PC-3 (cell line): Measurements from ENCODE around the gene ZMIZ1. TPM values are rescaled to one million over a fixed set of nuclear protein-coding genes. Genes with fewer than 3 reads are reported as not detected.

Experiments used
- ATAC-seq: fragments of 200-7000 bp; cut with Tn5 transposase; 2 replicates; pipeline ENCODE4 v1.9.1; 2020; ENCODE audit warnings: mild to moderate bottlenecking, moderate library complexity
- BruUV-seq: library from RNA; stranded (reverse); fragments of 400-500 nt; replicated peaks from 2 replicates; lab custom pipeline; 2021; lab: Mats Ljungman, UMichigan
- CTCF ChIA-PET: fragments of 300-600 bp; sonication (Branson Sonifier 250); formaldehyde crosslinking; loops from one replicate; lab custom pipeline; 2022; ENCODE audit warnings: antibody characterized with exemption; lab: Charles Lee
- POLR2A ChIA-PET: fragments of 300-600 bp; sonication (Branson Sonifier 250); formaldehyde crosslinking; loops from one replicate; lab custom pipeline; 2022; ENCODE audit warnings: antibody characterized with exemption; ENCODE audit not compliant: unreplicated experiment; lab: Charles Lee
- DNase-seq: peaks from one replicate; pipeline ENCODE4 v3.0.0-alpha.2; 2015
- H2AFZ ChIP-seq: fragments of 300-600 bp; sonication (generic); 2 replicates; pipeline ENCODE4 v1.6.0; 2016; ENCODE audit warnings: antibody characterized with exemption, low read length
- H3F3A ChIP-seq: fragments of 300-600 bp; sonication (generic); one replicate; pipeline ENCODE4 v1.6.0; 2017; ENCODE audit warnings: antibody characterized with exemption, low read length, control low read depth, mild to moderate bottlenecking; ENCODE audit not compliant: unreplicated experiment
- H3K27ac ChIP-seq: fragments of 300-600 bp; sonication (generic); 2 replicates; pipeline ENCODE4 v1.5.1; 2016; ENCODE audit warnings: mild to moderate bottlenecking, low read length
- H3K27me3 ChIP-seq: fragments of 300-600 bp; sonication (generic); 2 replicates; pipeline ENCODE4 v1.6.1; 2016; ENCODE audit warnings: low read length, mixed read lengths
- H3K36me3 ChIP-seq: fragments of 300-600 bp; sonication (generic); 2 replicates; pipeline ENCODE4 v1.6.1; 2016; ENCODE audit warnings: low read depth, mixed run types, low read length, mixed read lengths
- H3K4me1 ChIP-seq: fragments of 300-600 bp; sonication (generic); 2 replicates; pipeline ENCODE4 v1.5.1; 2016; ENCODE audit warnings: low read length; ENCODE audit not compliant: insufficient read depth
- H3K4me2 ChIP-seq: fragments of 300-600 bp; sonication (generic); 2 replicates; pipeline ENCODE4 v1.6.0; 2016; ENCODE audit warnings: low read length
- H3K4me3 ChIP-seq: fragments of 300-600 bp; sonication (generic); 2 replicates; pipeline ENCODE4 v1.5.1; 2016; ENCODE audit warnings: mild to moderate bottlenecking, low read length, mixed read lengths
- H3K79me2 ChIP-seq: fragments of 300-600 bp; sonication (generic); 2 replicates; pipeline ENCODE4 v1.6.1; 2017; ENCODE audit warnings: low read length, mixed read lengths
- H3K9ac ChIP-seq: fragments of 300-600 bp; sonication (generic); 2 replicates; pipeline ENCODE4 v1.6.0; 2016; ENCODE audit warnings: mild to moderate bottlenecking, low read length
- H3K9me2 ChIP-seq: fragments of 300-600 bp; sonication (generic); replicated peaks from 2 replicates; pipeline ENCODE4 v1.6.1; 2016; ENCODE audit warnings: mixed run types, low read length, mixed read lengths
- H3K9me3 ChIP-seq: fragments of 300-600 bp; sonication (generic); 2 replicates; pipeline ENCODE4 v1.6.1; 2016; ENCODE audit warnings: low read length, mixed read lengths
- H4K20me1 ChIP-seq: fragments of 300-600 bp; sonication (generic); 2 replicates; pipeline ENCODE4 v1.6.1; 2016; ENCODE audit warnings: low read length, mixed read lengths
- CTCF ChIP-seq: fragments of 300-600 bp; sonication (generic); conservative IDR thresholded peaks from 2 replicates; pipeline ENCODE4 v1.5.1; 2017; ENCODE audit warnings: antibody characterized with exemption, low read depth, mild to moderate bottlenecking, low read length
- EZH2 ChIP-seq: fragments of 300-600 bp; sonication (generic); IDR thresholded peaks from one replicate; pipeline ENCODE4 v1.6.1; 2017; ENCODE audit warnings: antibody characterized with exemption, mild to moderate bottlenecking, low read length; ENCODE audit not compliant: unreplicated experiment
- EZH2phosphoT487 ChIP-seq: fragments of 300-600 bp; sonication (generic); IDR thresholded peaks from 2 replicates; pipeline ENCODE4 v1.6.1; 2018; ENCODE audit warnings: mild to moderate bottlenecking, antibody characterized with exemption, low read length, borderline replicate concordance
- intact Hi-C: fragments of 100-400 bp; cut with micrococcal nuclease; formaldehyde crosslinking; loops from 2 replicates; pipeline ENCODE4 v1.9.0; 2023
- total RNA-seq: library from RNA; depleted of rRNA; stranded (reverse); fragments of >200 nt; gene quantifications from 2 replicates; pipeline ENCODE4 v1.2.3, GENCODE V29; 2014

ZMIZ1 gene
- total RNA-seq, 1 experiment from 2014 or later = 55.4 TPM

GRCh38 chr10:79179957-79180309 is 111.2 kb downstream of the ZMIZ1 start:
- POLR2A ChIA-PET = no interaction called here
- H3F3A ChIP-seq = no peaks in the 10 kb centered on the region
- H4K20me1 ChIP-seq = no peaks in the 10 kb centered on the region; the same call in 1 of the 2 replicates
- CTCF ChIA-PET = no interaction called here
- DNase-seq (no peak), ATAC-seq (no peak)
- intact Hi-C loops = no loop called here
- H3K4me3 ChIP-seq = no peak overlapping the region
- H3K9me3 ChIP-seq = no peaks in the 10 kb centered on the region
- H3K9ac ChIP-seq = no peak overlapping the region
- H2AFZ ChIP-seq = no peak overlapping the region
- no peak overlapping the region for H3K27ac ChIP-seq
- H3K9me2 ChIP-seq = no peaks in the 10 kb centered on the region
- no peaks in the 10 kb centered on the region for H3K27me3 ChIP-seq
- no TSS peak for BruUV-seq
- H3K79me2 ChIP-seq = peaks cover 6% of the 10 kb centered on the region
- no peaks in the 10 kb centered on the region; the same call in 1 of the 2 replicates for H3K36me3 ChIP-seq
- H3K4me2 ChIP-seq = no peak overlapping the region
- peaks cover 26% of the 10 kb centered on the region for H3K4me1 ChIP-seq
- TF ChIP-seq EZH2phosphoT487 (no peak), EZH2 (no peak), CTCF (no peak)

DNA sequence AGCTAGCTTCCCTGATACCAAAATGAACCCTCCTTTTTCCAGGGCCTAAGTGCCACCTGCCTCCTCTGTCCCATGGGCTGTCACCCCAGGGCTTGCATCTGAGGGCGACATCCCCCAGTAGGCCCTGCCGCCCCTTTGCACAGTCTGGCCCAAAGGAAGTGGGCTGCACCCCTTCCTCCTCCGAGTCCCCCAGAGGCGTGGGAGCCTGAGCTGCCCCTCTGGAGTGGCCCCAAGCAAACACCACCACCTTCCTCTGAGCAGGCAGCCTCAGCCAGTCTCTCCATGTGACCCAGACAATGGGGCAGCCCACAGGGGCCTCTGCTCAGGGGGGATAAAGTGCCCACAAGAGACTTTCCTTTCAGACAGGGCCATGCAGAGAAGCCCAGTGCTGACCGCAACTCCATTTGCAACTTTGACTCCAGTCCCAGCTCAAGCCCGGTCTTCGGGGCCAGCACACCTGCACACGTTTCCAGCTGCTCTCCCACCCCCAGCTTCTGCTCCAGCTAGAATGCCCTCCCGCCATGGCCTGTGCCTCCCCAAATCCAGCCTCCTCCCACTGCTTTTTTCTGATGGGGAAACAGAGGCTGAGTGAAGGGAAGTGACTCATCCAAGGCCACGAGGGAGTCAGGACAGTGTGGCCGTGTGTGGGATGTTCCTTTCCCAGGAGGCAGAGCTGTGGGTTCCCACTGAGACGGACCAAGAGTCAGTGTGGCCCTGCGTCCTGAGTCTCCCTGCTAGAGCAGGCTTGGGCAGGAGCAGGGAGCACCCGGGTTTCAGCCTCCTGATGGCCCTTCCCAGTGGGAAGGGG is 111.9 kb downstream of the ZMIZ1 start:
- H3K79me2 ChIP-seq = peaks cover 11% of the 10 kb centered on the region
- H3K9me2 ChIP-seq = no peaks in the 10 kb centered on the region
- intact Hi-C loops = no loop called here
- H3K36me3 ChIP-seq = no peaks in the 10 kb centered on the region; the same call in 1 of the 2 replicates
- no peak overlapping the region for H3K4me3 ChIP-seq
- BruUV-seq = no TSS peak
- no peak overlapping the region for H3K27ac ChIP-seq
- no peak overlapping the region for H3K9ac ChIP-seq
- H2AFZ ChIP-seq = no peak overlapping the region
- H3K4me2 ChIP-seq = no peak overlapping the region
- no peaks in the 10 kb centered on the region for H3K27me3 ChIP-seq
- CTCF ChIA-PET = no interaction called here
- H3F3A ChIP-seq = no peaks in the 10 kb centered on the region
- peaks cover 32% of the 10 kb centered on the region for H3K4me1 ChIP-seq
- no peak for ATAC-seq
- no peaks in the 10 kb centered on the region; the same call in 1 of the 2 replicates for H4K20me1 ChIP-seq
- no peaks in the 10 kb centered on the region for H3K9me3 ChIP-seq
- TF ChIP-seq EZH2 = no peak
- TF ChIP-seq EZH2phosphoT487 = no peak
- no peak for TF ChIP-seq CTCF
- no peak for DNase-seq
- POLR2A ChIA-PET = no interaction called here

- peaks cover 3% of the 10 kb centered on the region; the same call in 1 of the 2 replicates for H3K36me3 ChIP-seq
- ChIA-PET POLR2A (no interaction called here), CTCF (interaction anchor here (0.9 kb wide), 1 partner anchor 190 kb away, joined by 3 read pairs; no protein-coding TSS in a partner anchor)
- no peaks in the 10 kb centered on the region for H3K27me3 ChIP-seq
- DNase-seq = no peak
- H4K20me1 ChIP-seq = no peaks in the 10 kb centered on the region; the same call in 1 of the 2 replicates
- no peak overlapping the region for H3K27ac ChIP-seq
- H3K9me2 ChIP-seq = no peaks in the 10 kb centered on the region
- peaks cover 35% of the 10 kb centered on the region for H3K4me1 ChIP-seq
- H2AFZ ChIP-seq = no peak overlapping the region
- TF ChIP-seq EZH2phosphoT487 (no peak), CTCF (no peak), EZH2 (no peak)
- H3F3A ChIP-seq = no peaks in the 10 kb centered on the region
- BruUV-seq = no TSS peak
- no peak overlapping the region for H3K4me2 ChIP-seq
- no peaks in the 10 kb centered on the region for H3K9me3 ChIP-seq
- ATAC-seq = no peak
- intact Hi-C loops = no loop called here
- H3K4me3 ChIP-seq = no peak overlapping the region
- no peak overlapping the region for H3K9ac ChIP-seq
- H3K79me2 ChIP-seq = peaks cover 11% of the 10 kb centered on the region
Observed at GRCh38 chr10:79181227-79181626, 112.5 kb downstream of the ZMIZ1 start.
